ENCODE measurements around the gene CELF2.
A peak's percentile ranks its signal among the peaks of the same experiment; 100 is the strongest.
"Not testable (repeated sequence)": the region's sequence is repeated elsewhere in the genome, so short reads cannot be mapped to it uniquely, and the experiment has no call there.

CELF2 gene

GRCh38 chr10:11345224-11346054 is 327.8 kb downstream of the CELF2 start:
- DNase-seq (ENCODE audit: low read depth in 3 of 3): no peak

DNA sequence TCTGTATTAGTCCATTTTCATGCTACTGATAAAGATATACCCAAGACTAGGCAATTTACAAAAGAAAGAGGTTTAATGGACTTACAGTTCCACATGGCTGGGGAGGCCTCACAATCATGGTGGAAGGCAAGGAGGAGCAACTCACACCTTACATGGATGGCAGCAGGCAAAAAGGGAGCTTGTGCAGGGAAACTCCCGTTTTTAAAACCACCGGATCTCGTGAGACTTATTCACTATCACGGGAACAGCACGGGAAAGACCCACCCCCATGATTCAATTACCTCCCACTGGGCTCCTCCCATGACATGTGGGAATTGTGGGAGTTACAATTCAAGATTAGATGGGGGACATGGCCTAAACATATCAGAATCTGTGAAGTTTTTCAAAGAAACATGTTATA is 329.9 kb downstream of the CELF2 start:
- DNase-seq (ENCODE audit: low read depth in 3 of 3): not testable (repeated sequence)

GRCh38 chr10:11351801-11352200 is 334.1 kb downstream of the CELF2 start:
- no peak for DNase-seq (ENCODE audit: low read depth in 3 of 3)

GRCh38 chr10:11353006-11353896 is 335.6 kb downstream of the CELF2 start:
- DNase-seq (ENCODE audit: low read depth in 3 of 3): no peak

- no peak for DNase-seq (ENCODE audit: low read depth in 3 of 3)
These were observed 337.2 kb downstream of the CELF2 start for GRCh38 chr10:11354823-11355222.

- DNase-seq (ENCODE audit: low read depth in 3 of 3): no peak
These were observed 337.9 kb downstream of the CELF2 start for GRCh38 chr10:11355592-11355991.

DNA sequence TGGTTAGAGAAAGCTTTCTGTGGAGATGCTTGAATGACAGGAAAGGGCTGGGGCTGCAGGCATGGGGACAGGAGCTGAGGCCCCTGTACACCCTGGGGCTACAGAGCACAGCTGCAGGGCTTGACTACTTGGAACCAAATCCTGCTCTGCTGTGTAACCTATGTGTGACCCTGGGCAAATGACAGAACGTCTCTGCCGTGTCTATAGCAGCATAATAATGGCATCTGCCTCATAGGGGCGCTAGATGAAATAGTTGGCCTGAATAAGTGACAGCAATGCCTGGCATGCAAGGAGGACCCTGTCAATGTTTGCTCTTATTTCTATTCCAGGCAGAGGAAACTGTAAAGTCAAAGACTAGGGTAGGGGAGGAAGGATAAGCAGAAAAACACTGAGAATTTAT is 339.8 kb downstream of the CELF2 start:
- no peak for DNase-seq (ENCODE audit: low read depth in 3 of 3)

DNA sequence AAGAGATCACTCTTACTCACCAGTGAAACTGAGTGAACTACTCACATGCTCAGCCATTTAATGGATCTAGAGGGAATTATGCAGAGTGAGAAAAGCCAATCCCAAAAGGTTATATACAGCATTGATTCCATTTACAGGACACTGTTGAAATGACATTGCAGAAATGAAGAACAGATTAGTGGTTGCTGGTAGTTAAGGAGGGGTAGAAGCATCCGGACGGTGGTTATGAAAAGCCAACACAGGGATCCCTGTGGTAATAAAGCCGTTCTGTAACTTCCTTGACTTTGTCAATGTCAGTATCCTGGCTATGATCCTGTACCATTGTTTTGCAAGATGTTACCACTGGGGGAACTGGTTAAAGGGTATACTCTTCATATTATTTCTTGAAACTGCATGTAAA is 340.3 kb downstream of the CELF2 start:
- DNase-seq (ENCODE audit: low read depth in 3 of 3): no peak

DNA sequence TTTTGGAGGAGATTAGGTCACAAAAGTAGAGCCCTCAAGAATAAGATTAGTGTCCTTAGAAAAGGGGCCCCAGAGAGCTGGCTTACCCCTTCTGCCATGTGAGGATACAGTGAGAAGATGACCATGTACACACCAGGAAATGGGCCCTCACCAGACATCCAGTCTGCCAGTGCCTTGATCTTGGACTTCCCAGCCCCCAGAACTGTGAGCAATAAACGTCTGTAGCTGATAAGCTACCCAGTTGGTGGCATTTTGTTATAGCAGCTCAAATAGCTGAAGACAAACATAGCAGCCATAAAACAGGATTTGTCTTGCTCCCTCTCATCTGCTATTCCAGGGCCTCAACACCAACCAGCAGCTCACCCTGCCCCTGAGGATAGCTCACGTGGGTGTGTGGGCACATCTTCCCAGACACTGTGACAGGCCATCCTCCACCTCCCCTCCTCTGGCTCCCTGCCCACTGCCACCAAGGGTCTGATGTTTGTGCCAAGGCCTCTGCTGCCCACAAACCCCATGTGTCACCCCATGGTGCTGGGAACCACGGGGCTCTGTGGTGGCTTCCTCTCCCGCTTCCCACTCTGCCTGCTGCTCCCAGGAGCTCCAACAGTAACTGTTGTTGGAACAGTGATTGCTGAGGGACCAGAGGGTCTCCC is 341.4 kb downstream of the CELF2 start:
- DNase-seq (ENCODE audit: low read depth in 3 of 3): no peak

DNA sequence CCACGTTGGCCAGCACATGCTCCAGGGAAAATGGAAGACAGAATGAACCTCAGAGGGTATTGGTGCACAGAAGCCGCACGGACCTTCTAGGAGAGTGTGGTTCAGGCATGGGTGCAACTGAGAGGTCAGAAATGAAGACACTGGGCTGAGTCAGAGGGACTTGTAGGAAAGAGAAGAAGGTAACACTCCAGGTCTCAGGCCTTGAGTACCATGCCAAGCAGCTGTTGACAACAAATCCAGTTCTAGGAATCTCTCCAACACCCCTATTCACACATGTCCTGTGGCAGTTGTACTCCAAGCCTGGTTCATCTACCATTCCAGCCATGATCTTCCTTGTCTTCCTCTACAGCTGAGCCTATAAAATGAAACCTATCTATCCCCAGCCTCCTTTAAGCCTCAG is 342.2 kb downstream of the CELF2 start:
- no peak for DNase-seq (ENCODE audit: low read depth in 3 of 3)

- DNase-seq (ENCODE audit: low read depth in 3 of 3): no peak
These were observed 345.8 kb downstream of the CELF2 start for GRCh38 chr10:11363497-11363896.

DNA sequence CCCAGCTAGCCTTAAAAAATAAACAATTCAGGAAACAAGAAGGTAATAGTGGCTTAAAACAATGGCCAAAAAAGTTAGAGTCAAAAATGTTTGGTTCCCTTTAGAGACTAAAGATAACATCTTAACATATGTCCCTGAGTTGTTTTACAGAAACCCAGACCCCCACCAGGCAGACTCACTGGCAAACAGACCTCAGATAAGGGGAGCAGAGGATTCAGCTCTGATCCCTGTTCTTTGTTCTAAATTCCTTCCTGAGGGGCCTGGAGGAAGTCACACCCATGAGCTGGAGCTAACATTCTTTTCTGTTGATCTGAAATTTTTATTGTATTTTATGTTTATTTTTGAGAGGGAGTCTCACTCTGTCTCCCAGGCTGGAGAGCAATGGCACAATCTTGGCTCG is 346.6 kb downstream of the CELF2 start:
- no peak for DNase-seq (ENCODE audit: low read depth in 3 of 3)

GRCh38 chr10:11366889-11367288 is 349.2 kb downstream of the CELF2 start:
- not testable (repeated sequence) for DNase-seq (ENCODE audit: low read depth in 3 of 3)

- DNase-seq (ENCODE audit: low read depth in 3 of 3): no peak
These were observed 349.8 kb downstream of the CELF2 start for GRCh38 chr10:11367505-11367904.

DNA sequence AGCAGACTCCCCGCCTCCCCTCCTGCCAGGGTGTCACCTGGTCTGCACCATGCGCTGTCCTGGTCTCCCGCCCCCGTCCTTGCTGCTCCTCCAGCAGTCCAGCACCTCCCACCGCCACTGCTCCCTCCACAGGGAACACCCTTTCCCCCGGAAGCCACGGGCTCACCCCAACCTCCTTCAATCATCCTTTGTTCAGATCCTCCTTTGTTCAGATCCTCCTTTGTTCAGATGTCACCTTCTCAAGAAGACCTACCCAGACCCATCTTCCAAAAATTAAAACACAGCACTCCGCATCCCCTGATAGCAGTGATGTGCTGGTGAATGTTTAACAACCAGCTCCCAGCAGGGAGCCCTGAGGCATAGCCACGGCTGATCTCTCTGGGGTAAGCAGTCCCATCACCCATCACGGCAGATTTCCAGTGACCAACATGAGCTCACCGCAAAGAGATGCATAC is 356.1 kb downstream of the CELF2 start:
- DNase-seq (ENCODE audit: low read depth in 3 of 3): no peak

DNA sequence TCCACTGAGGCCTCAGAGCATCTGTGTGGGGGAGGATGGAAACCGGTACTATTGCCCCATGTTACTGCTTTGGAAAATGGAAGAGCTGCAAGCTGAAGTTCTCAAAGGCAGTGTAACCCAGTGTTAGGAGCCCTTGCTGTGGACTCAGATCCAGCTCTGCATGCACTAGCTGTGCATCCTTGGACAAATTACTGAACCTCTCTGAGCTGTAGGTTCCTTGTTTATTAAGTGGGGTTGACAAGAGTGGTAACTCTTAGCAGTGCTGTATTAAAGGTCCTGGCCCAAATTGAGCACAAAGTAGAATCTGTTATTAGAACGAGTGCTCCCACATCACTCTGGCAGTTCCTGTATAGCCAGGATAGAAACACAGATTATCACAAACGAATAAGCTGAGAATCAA is 359.6 kb downstream of the CELF2 start:
- no peak for DNase-seq (ENCODE audit: low read depth in 3 of 3)

GRCh38 chr10:11378835-11379234 is 361.2 kb downstream of the CELF2 start:
- no peak for DNase-seq (ENCODE audit: low read depth in 3 of 3)

- DNase-seq (ENCODE audit: low read depth in 3 of 3): no peak
These were observed 362.1 kb downstream of the CELF2 start for GRCh38 chr10:11379771-11380170.

DNA sequence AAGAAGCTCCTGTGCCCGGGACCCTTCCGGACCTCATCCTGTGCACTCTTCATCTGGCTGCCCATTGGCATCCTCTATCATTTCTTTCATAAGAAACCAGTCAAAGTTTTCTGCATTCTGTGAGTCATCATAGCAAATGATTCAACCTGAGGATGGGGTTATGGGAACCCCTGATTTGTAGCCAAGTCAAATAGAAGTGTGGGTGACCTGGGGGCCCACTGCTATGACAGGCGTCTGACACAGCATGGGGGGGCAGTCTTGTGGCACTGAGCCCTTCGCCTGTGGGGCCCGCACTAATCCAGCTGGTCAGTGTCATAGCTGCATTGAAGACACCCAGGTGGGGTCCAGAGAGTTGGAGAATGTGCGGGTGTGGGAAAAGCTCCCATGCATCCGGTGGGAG is 363.4 kb downstream of the CELF2 start:
- DNase-seq (ENCODE audit: low read depth in 3 of 3): peak in 1 of 3 donors; percentile 29

DNA sequence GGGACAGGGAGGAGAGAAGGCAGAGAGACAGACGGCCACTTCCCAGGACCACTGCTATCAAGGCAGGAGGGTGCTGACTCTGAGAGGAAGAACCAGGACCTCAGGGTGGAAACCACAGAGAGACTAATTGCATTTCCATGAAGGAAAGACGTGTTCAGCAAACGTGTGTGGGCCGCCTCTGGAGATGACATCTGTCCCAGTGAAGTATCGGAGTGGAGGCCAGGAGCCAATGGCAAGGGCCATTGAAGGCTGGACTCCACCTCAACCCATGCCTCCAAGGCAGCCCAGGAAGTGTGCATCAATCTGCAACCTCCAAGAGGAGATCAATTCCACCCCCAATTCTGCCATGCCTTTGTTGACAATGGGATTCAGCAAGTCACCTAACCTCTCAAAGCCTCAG is 363.8 kb downstream of the CELF2 start:
- no peak for DNase-seq (ENCODE audit: low read depth in 3 of 3)

DNA sequence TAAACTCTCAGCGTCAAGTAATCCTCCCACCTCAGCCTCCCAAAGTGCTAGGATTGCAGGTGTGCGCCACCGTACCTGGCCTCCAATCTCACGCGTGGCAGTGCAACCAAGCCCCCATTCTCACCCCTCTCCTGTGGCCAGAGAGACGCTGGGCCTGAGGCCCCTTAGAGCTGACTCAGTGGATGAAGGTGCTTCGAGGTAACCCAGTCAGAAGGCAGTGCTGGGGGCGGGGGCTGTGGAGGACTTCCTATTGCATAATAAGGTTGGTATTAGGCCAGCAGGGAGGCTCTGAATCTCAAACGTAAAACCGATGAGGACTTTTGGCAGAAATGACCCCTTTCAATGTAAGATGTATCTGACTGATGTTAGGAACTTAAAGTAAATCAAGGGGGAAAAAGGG is 364.5 kb downstream of the CELF2 start:
- no peak for DNase-seq (ENCODE audit: low read depth in 3 of 3)

DNA sequence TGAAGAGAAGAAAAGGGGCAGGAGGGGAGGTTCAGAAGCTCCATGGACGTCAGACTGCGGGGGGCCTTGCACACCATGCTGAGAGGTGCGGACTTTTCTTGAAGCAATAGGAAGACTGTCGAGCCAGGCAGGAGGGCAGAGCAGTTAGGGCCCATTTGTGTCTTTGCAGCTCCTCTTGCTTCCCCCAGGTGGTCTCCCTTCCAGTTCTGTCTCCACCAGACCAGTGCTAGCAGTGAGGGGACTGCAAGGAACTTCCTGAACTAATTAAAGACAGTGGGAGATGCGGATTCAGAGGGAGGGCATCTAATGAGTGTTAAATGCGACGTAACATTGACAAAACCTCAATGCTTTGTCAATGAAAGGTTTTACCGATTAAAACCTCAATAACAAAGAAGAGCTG is 368.4 kb downstream of the CELF2 start:
- no peak for DNase-seq (ENCODE audit: low read depth in 3 of 3)

Data from stimulated activated CD4-positive, alpha-beta T cell treated with anti-CD3 and anti-CD28 coated beads, TNF-alpha, amount 100 ng/mL, for 48 hours (primary cell).